Measurements from ENCODE around the gene COMMD3. TPM values are rescaled to one million over a fixed set of nuclear protein-coding genes. Genes with fewer than 3 reads are reported as not detected.

COMMD3 gene
- total and polyA plus RNA-seq, 2 experiments from 2014 or later: 26.4 to 104 TPM

- 78 to 93% methylated on average over 1 of the region's 1 CpG for WGBS, 2 experiments (ENCODE audit: low coverage in 1 of 2, low lambda C conversion rate in 2 of 2, missing lambda C conversion rate in 2 of 2)
These were observed 49.0 kb downstream of the COMMD3 start for GRCh38 chr10:22365233-22365632.

GRCh38 chr10:22365644-22366434 lies 49.7 kb downstream of the COMMD3 start:
- Histone ChIP-seq H3F3A (ENCODE audit: insufficient read depth) (no peaks in the 10 kb centered on the region), H4K20me1 (ENCODE audit: insufficient read depth) (no peaks in the 10 kb centered on the region), H3K36me3 (ENCODE audit: low read depth) (no peaks in the 10 kb centered on the region), H3K9ac (no peak overlapping the region), H2AFZ (no peak overlapping the region), H3K4me2 (ENCODE audit: unreplicated experiment) (no peak overlapping the region), H3K27ac (no peak overlapping the region), H3K27me3 (replicated peaks; ENCODE audit: insufficient read depth) (no peaks in the 10 kb centered on the region), H3K9me2 (ENCODE audit: insufficient read depth) (no peaks in the 10 kb centered on the region), H3K4me3 (no peak overlapping the region), H3K79me2 (ENCODE audit: insufficient read depth) (no peaks in the 10 kb centered on the region), H3K9me3 (ENCODE audit: low read depth) (no peaks in the 10 kb centered on the region), H3K4me1 (ENCODE audit: insufficient read depth) (no peaks in the 10 kb centered on the region)
- peak; percentile 50 for DNase-seq
- TF ChIP-seq EZH2phosphoT487 (IDR thresholded peaks at IDR 0.05; ENCODE audit: insufficient read depth, low read depth) (no peak), EZH2 (IDR thresholded peaks at IDR 0.05; ENCODE audit: insufficient read depth, poor library complexity, severe bottlenecking) (no peak)
- in situ Hi-C loops (cut with MboI): no loop called here
- WGBS, 2 experiments (ENCODE audit: low coverage in 1 of 2, low lambda C conversion rate in 2 of 2, missing lambda C conversion rate in 2 of 2): 42 to 52% methylated on average over 4 of the region's 4 CpGs

More at GRCh38 chr10:22365233-22365632, 49.0 kb downstream of the COMMD3 start:
- TF ChIP-seq EZH2phosphoT487 (IDR thresholded peaks at IDR 0.05; ENCODE audit: insufficient read depth, low read depth) (no peak), EZH2 (IDR thresholded peaks at IDR 0.05; ENCODE audit: insufficient read depth, poor library complexity, severe bottlenecking) (no peak)
- no peak overlapping the region for H2AFZ ChIP-seq
- H3K9ac ChIP-seq: no peak overlapping the region
- DNase-seq: no peak
- H3K9me2 ChIP-seq (ENCODE audit: insufficient read depth): no peaks in the 10 kb centered on the region
- no peaks in the 10 kb centered on the region for H3F3A ChIP-seq (ENCODE audit: insufficient read depth)
- in situ Hi-C loops (cut with MboI): no loop called here
- H3K4me1 ChIP-seq (ENCODE audit: insufficient read depth): no peaks in the 10 kb centered on the region
- no peaks in the 10 kb centered on the region for H3K27me3 ChIP-seq (replicated peaks; ENCODE audit: insufficient read depth)
- H4K20me1 ChIP-seq (ENCODE audit: insufficient read depth): no peaks in the 10 kb centered on the region
- no peak overlapping the region for H3K27ac ChIP-seq
- no peak overlapping the region for H3K4me2 ChIP-seq (ENCODE audit: unreplicated experiment)
- H3K36me3 ChIP-seq (ENCODE audit: low read depth): no peaks in the 10 kb centered on the region
- no peak overlapping the region for H3K4me3 ChIP-seq
- no peaks in the 10 kb centered on the region for H3K79me2 ChIP-seq (ENCODE audit: insufficient read depth)
- no peaks in the 10 kb centered on the region for H3K9me3 ChIP-seq (ENCODE audit: low read depth)

GRCh38 chr10:22366435-22366703 lies 50.2 kb downstream of the COMMD3 start:
- Histone ChIP-seq H3K4me3 (no peak overlapping the region), H3K27ac (no peak overlapping the region), H3K9ac (no peak overlapping the region), H4K20me1 (ENCODE audit: insufficient read depth) (no peaks in the 10 kb centered on the region), H3K9me3 (ENCODE audit: low read depth) (no peaks in the 10 kb centered on the region), H3K4me2 (ENCODE audit: unreplicated experiment) (no peak overlapping the region), H3K36me3 (ENCODE audit: low read depth) (no peaks in the 10 kb centered on the region), H3K9me2 (ENCODE audit: insufficient read depth) (no peaks in the 10 kb centered on the region), H3K27me3 (replicated peaks; ENCODE audit: insufficient read depth) (no peaks in the 10 kb centered on the region), H3K4me1 (ENCODE audit: insufficient read depth) (no peaks in the 10 kb centered on the region), H3F3A (ENCODE audit: insufficient read depth) (no peaks in the 10 kb centered on the region), H3K79me2 (ENCODE audit: insufficient read depth) (no peaks in the 10 kb centered on the region), H2AFZ (no peak overlapping the region)
- TF ChIP-seq EZH2phosphoT487 (IDR thresholded peaks at IDR 0.05; ENCODE audit: insufficient read depth, low read depth): no peak
- no peak for DNase-seq
- in situ Hi-C loops (cut with MboI): no loop called here

GRCh38 chr10:22366771-22367170 lies 50.6 kb downstream of the COMMD3 start:
- Histone ChIP-seq H3K9me2 (ENCODE audit: insufficient read depth) (no peaks in the 10 kb centered on the region), H2AFZ (no peak overlapping the region), H3K4me1 (ENCODE audit: insufficient read depth) (no peaks in the 10 kb centered on the region), H3K4me3 (no peak overlapping the region), H3K79me2 (ENCODE audit: insufficient read depth) (no peaks in the 10 kb centered on the region), H3K27ac (no peak overlapping the region), H3K36me3 (ENCODE audit: low read depth) (no peaks in the 10 kb centered on the region), H3K27me3 (replicated peaks; ENCODE audit: insufficient read depth) (no peaks in the 10 kb centered on the region), H3K9ac (no peak overlapping the region), H4K20me1 (ENCODE audit: insufficient read depth) (no peaks in the 10 kb centered on the region), H3K9me3 (ENCODE audit: low read depth) (no peaks in the 10 kb centered on the region), H3F3A (ENCODE audit: insufficient read depth) (no peaks in the 10 kb centered on the region), H3K4me2 (ENCODE audit: unreplicated experiment) (no peak overlapping the region)
- in situ Hi-C loops (cut with MboI): no loop called here
- 59 to 70% methylated on average over 2 of the region's 2 CpGs for WGBS, 2 experiments (ENCODE audit: low coverage in 1 of 2, low lambda C conversion rate in 2 of 2, missing lambda C conversion rate in 2 of 2)
- DNase-seq: no peak
- no peak for TF ChIP-seq EZH2 (IDR thresholded peaks at IDR 0.05; ENCODE audit: insufficient read depth, poor library complexity, severe bottlenecking)

GRCh38 chr10:22367471-22367870 lies 51.3 kb downstream of the COMMD3 start:
- WGBS, 2 experiments (ENCODE audit: low coverage in 1 of 2, low lambda C conversion rate in 2 of 2, missing lambda C conversion rate in 2 of 2): 95 to 100% methylated on average over 1 of the region's 1 CpG
- H4K20me1 ChIP-seq (ENCODE audit: insufficient read depth): no peaks in the 10 kb centered on the region
- H3K4me3 ChIP-seq: no peak overlapping the region
- H3K9ac ChIP-seq: no peak overlapping the region
- H3K9me2 ChIP-seq (ENCODE audit: insufficient read depth): no peaks in the 10 kb centered on the region
- H3K36me3 ChIP-seq (ENCODE audit: low read depth): no peaks in the 10 kb centered on the region
- no peaks in the 10 kb centered on the region for H3K27me3 ChIP-seq (replicated peaks; ENCODE audit: insufficient read depth)
- H3F3A ChIP-seq (ENCODE audit: insufficient read depth): no peaks in the 10 kb centered on the region
- in situ Hi-C loops (cut with MboI): no loop called here
- H3K27ac ChIP-seq: no peak overlapping the region
- H2AFZ ChIP-seq: no peak overlapping the region
- TF ChIP-seq EZH2phosphoT487 (IDR thresholded peaks at IDR 0.05; ENCODE audit: insufficient read depth, low read depth): no peak
- no peak for TF ChIP-seq EZH2 (IDR thresholded peaks at IDR 0.05; ENCODE audit: insufficient read depth, poor library complexity, severe bottlenecking)
- no peaks in the 10 kb centered on the region for H3K79me2 ChIP-seq (ENCODE audit: insufficient read depth)
- H3K4me1 ChIP-seq (ENCODE audit: insufficient read depth): no peaks in the 10 kb centered on the region
- H3K9me3 ChIP-seq (ENCODE audit: low read depth): no peaks in the 10 kb centered on the region
- no peak for DNase-seq
- H3K4me2 ChIP-seq (ENCODE audit: unreplicated experiment): no peak overlapping the region

All from GM23248 (cell line).